ENCODE data around the gene HEATR9.
A peak's percentile ranks its signal among the peaks of the same experiment; 100 is the strongest.

Gene HEATR9

DNA sequence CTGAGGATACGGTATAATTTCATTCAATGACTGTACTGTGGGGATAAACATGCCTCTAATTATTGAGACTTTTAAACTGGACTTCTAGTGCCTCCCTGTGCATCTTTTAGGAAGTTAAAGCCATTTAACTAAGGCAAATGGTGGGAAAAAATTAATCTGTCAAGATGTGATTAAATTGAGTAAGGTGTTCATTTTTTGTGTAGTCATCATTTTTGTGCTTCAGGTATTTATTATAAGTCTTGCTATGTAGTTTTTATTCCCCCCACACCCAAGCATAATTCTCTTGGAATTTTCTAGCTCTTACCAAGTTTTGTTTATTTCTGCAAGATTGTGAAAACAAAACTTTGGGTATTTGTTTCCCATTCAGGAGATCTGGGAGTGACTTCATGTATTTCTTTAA, 49.2 kb downstream of the HEATR9 start:
- peaks cover 66% of the 10 kb centered on the region for H3K36me3 ChIP-seq (ENCODE audit: insufficient read depth, low read length)
- peaks cover 85% of the 10 kb centered on the region for H3K79me2 ChIP-seq (ENCODE audit: insufficient read depth, low read length)
- peaks cover 74% of the 10 kb centered on the region for H4K20me1 ChIP-seq (ENCODE audit: insufficient read depth, low read length, poor library complexity, severe bottlenecking)
- H3K4me3 ChIP-seq (ENCODE audit: low read length, poor library complexity, severe bottlenecking): no peak overlapping the region
- H3K4me2 ChIP-seq (ENCODE audit: low read depth, low read length, poor library complexity, severe bottlenecking): no peak overlapping the region
- no peak overlapping the region for H2AFZ ChIP-seq (ENCODE audit: low read length)
- H3K9me2 ChIP-seq (replicated peaks; ENCODE audit: low read depth, low read length): no peaks in the 10 kb centered on the region
- no peaks in the 10 kb centered on the region for H3K27me3 ChIP-seq (ENCODE audit: insufficient read depth, low read length, poor library complexity, severe bottlenecking)
- 0 out of 2 replicates have a peak, but pooled peaks cover 4% of the 10 kb centered on the region for H3F3A ChIP-seq (ENCODE audit: low read depth)
- H3K9ac ChIP-seq (ENCODE audit: low read depth, low read length, poor library complexity, severe bottlenecking): no peak overlapping the region
- H3K4me1 ChIP-seq (ENCODE audit: insufficient read depth, low read length, poor library complexity, severe bottlenecking): peaks cover 13% of the 10 kb centered on the region
- no peaks in the 10 kb centered on the region for H3K9me3 ChIP-seq (ENCODE audit: insufficient read depth, low read depth, low read length)
- TF ChIP-seq EZH2phosphoT487 (IDR thresholded peaks at IDR 0.05; ENCODE audit: borderline replicate concordance): no peak
- TF ChIP-seq, protein P1, sequence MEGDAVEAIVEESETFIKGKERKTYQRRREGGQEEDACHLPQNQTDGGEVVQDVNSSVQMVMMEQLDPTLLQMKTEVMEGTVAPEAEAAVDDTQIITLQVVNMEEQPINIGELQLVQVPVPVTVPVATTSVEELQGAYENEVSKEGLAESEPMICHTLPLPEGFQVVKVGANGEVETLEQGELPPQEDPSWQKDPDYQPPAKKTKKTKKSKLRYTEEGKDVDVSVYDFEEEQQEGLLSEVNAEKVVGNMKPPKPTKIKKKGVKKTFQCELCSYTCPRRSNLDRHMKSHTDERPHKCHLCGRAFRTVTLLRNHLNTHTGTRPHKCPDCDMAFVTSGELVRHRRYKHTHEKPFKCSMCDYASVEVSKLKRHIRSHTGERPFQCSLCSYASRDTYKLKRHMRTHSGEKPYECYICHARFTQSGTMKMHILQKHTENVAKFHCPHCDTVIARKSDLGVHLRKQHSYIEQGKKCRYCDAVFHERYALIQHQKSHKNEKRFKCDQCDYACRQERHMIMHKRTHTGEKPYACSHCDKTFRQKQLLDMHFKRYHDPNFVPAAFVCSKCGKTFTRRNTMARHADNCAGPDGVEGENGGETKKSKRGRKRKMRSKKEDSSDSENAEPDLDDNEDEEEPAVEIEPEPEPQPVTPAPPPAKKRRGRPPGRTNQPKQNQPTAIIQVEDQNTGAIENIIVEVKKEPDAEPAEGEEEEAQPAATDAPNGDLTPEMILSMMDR (conservative IDR thresholded peaks at IDR 0.05; ENCODE audit: low read length): no peak

DNA sequence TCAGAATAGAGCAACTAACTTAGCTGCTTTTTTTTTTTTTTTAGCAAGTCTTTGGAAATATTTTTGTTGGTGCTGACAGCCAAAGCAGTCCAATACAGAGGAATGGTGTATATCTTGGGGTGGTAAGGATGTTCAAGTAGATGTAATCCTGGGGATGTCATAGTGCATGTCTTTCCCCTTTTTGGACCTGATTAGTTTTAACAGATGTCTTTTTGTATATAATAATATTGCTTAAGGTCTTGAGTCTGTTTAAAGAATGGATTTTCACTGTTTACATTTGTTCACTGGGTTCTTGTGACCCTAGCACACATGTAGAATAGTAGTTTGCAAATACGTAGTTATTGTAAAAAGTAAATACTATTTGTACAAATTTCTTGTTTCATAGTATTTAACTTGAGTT, 51.5 kb downstream of the HEATR9 start:
- H3K79me2 ChIP-seq (ENCODE audit: insufficient read depth, low read length): peaks cover 97% of the 10 kb centered on the region
- no peaks in the 10 kb centered on the region for H3K27me3 ChIP-seq (ENCODE audit: insufficient read depth, low read length, poor library complexity, severe bottlenecking)
- H4K20me1 ChIP-seq (ENCODE audit: insufficient read depth, low read length, poor library complexity, severe bottlenecking): peaks cover 85% of the 10 kb centered on the region
- H3K4me1 ChIP-seq (ENCODE audit: insufficient read depth, low read length, poor library complexity, severe bottlenecking): peaks cover 20% of the 10 kb centered on the region
- peaks cover 46% of the 10 kb centered on the region for H3K36me3 ChIP-seq (ENCODE audit: insufficient read depth, low read length)
- TF ChIP-seq EZH2phosphoT487 (IDR thresholded peaks at IDR 0.05; ENCODE audit: borderline replicate concordance): no peak
- TF ChIP-seq, protein P1 (conservative IDR thresholded peaks at IDR 0.05; ENCODE audit: low read length): no peak
- no peak overlapping the region for H3K4me3 ChIP-seq (ENCODE audit: low read length, poor library complexity, severe bottlenecking)
- H3K4me2 ChIP-seq (ENCODE audit: low read depth, low read length, poor library complexity, severe bottlenecking): peak overlapping the region; percentile 16
- H3K9ac ChIP-seq (ENCODE audit: low read depth, low read length, poor library complexity, severe bottlenecking): no peak overlapping the region
- no peaks in the 10 kb centered on the region for H3K9me2 ChIP-seq (replicated peaks; ENCODE audit: low read depth, low read length)
- H3K9me3 ChIP-seq (ENCODE audit: insufficient read depth, low read depth, low read length): no peaks in the 10 kb centered on the region
- H2AFZ ChIP-seq (ENCODE audit: low read length): no peak overlapping the region
- 0 out of 2 replicates have a peak, but pooled peaks cover 4% of the 10 kb centered on the region for H3F3A ChIP-seq (ENCODE audit: low read depth)

DNA sequence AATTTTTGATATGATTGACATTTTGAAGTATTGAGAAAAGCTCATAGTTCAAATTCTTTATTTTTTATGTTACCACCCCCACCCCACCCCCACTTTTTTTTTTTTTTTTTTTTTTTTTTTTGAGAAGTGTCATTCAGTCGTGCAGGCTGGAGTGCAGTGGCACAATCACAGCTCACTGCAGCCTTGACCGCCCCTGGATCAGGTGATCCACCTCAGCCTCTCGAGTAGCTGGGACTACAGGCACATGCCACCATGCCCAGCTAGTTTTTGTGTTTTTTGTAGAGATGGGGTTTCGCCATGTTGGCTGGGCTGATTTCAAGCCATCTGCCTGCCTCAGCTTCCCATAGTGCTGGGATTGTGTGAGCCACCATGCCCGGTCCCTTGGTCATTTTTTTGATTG, 52.0 kb downstream of the HEATR9 start:
- no peak overlapping the region for H3K9ac ChIP-seq (ENCODE audit: low read depth, low read length, poor library complexity, severe bottlenecking)
- TF ChIP-seq EZH2phosphoT487 (IDR thresholded peaks at IDR 0.05; ENCODE audit: borderline replicate concordance): no peak
- TF ChIP-seq, protein P1 (conservative IDR thresholded peaks at IDR 0.05; ENCODE audit: low read length): no peak
- peaks cover 90% of the 10 kb centered on the region for H4K20me1 ChIP-seq (ENCODE audit: insufficient read depth, low read length, poor library complexity, severe bottlenecking)
- H3K4me1 ChIP-seq (ENCODE audit: insufficient read depth, low read length, poor library complexity, severe bottlenecking): peaks cover 25% of the 10 kb centered on the region
- 0 out of 2 replicates have a peak, but pooled peaks cover 4% of the 10 kb centered on the region for H3F3A ChIP-seq (ENCODE audit: low read depth)
- no peak overlapping the region for H3K4me3 ChIP-seq (ENCODE audit: low read length, poor library complexity, severe bottlenecking)
- no peaks in the 10 kb centered on the region for H3K27me3 ChIP-seq (ENCODE audit: insufficient read depth, low read length, poor library complexity, severe bottlenecking)
- no peak overlapping the region for H2AFZ ChIP-seq (ENCODE audit: low read length)
- H3K36me3 ChIP-seq (ENCODE audit: insufficient read depth, low read length): peaks cover 42% of the 10 kb centered on the region
- H3K79me2 ChIP-seq (ENCODE audit: insufficient read depth, low read length): peaks cover 99% of the 10 kb centered on the region
- H3K9me2 ChIP-seq (replicated peaks; ENCODE audit: low read depth, low read length): no peaks in the 10 kb centered on the region
- H3K4me2 ChIP-seq (ENCODE audit: low read depth, low read length, poor library complexity, severe bottlenecking): peak overlapping the region; percentile 16
- H3K9me3 ChIP-seq (ENCODE audit: insufficient read depth, low read depth, low read length): no peaks in the 10 kb centered on the region

All from Loucy (cell line).